GM12878 (cell line): ENCODE results near the gene CLCN2. TPM values are rescaled to one million over a fixed set of nuclear protein-coding genes. Genes with fewer than 3 reads are reported as not detected.

Experiments
- ATAC-seq: fragments of 200-7000 bp; cut with Tn5 transposase; 3 replicates; pipeline ENCODE4 v1.9.1; 2020; ENCODE audit warnings: mild to moderate bottlenecking, moderate library complexity
- BruUV-seq: library from RNA; stranded (reverse); fragments of 400-500 nt; replicated peaks from 2 replicates; lab custom pipeline; 2021; lab: Mats Ljungman, UMichigan
- CTCF ChIA-PET: fragments of 300-600 bp; sonication (Branson Sonifier 250); formaldehyde crosslinking; extraction: SDS; loops from one replicate; lab custom pipeline; 2021; ENCODE audit warnings: inconsistent platforms; lab: Yijun Ruan, JAX
- POLR2A ChIA-PET: fragments of 350-600 bp; formaldehyde crosslinking; extraction: SDS; loops from one replicate; lab custom pipeline; 2021; ENCODE audit warnings: inconsistent platforms; lab: Charles Lee
- RAD21 ChIA-PET: fragments of 300-600 bp; sonication (Branson Sonifier 250); formaldehyde crosslinking; loops from one replicate; lab custom pipeline; 2023; ENCODE audit warnings: antibody characterized with exemption; ENCODE audit not compliant: unreplicated experiment; lab: Charles Lee
- SMC1A ChIA-PET: fragments of 300-600 bp; sonication (Branson Sonifier 250); formaldehyde crosslinking; loops from one replicate; lab custom pipeline; 2023; ENCODE audit not compliant: unreplicated experiment, uncharacterized antibody; lab: Charles Lee
- DNase-seq: peaks from one replicate; pipeline ENCODE4 v3.0.0-alpha.2; 2011; ENCODE audit warnings: low read depth, low spot score
- FAIRE-seq: peaks from 3 replicates; lab custom pipeline; 2011; peaks lifted over from hg19 to GRCh38; lab: Jason Lieb, UNC
- H2AFZ ChIP-seq: 2 replicates; pipeline ENCODE4 v1.6.0; 2011; ENCODE audit warnings: low read depth, low read length, control low read depth; ENCODE audit not compliant: control insufficient read depth
- H3K27ac ChIP-seq: 2 replicates; pipeline ENCODE4 v1.5.1; 2011; ENCODE audit warnings: control low read depth; ENCODE audit not compliant: control insufficient read depth, insufficient read depth
- H3K27me3 ChIP-seq, 2 experiments: replicated peaks in 1 of 2; 2 replicates each; pipeline versions ENCODE4 v1.6.0 to v1.6.1; 2011; ENCODE audit warnings: low read length in 1 of 2; ENCODE audit not compliant: control insufficient read depth in 2 of 2, insufficient read depth in 2 of 2
- H3K36me3 ChIP-seq, 2 experiments: 2 replicates each; pipeline ENCODE4 v1.5.1; 2011; ENCODE audit warnings: low read length in 1 of 2; ENCODE audit not compliant: control insufficient read depth in 2 of 2, insufficient read depth in 2 of 2
- H3K4me1 ChIP-seq: 2 replicates; pipeline ENCODE4 v1.6.1; 2011; ENCODE audit warnings: mild to moderate bottlenecking, low read length, moderate library complexity, mixed read lengths; ENCODE audit not compliant: control insufficient read depth, insufficient read depth
- H3K4me2 ChIP-seq: 2 replicates; pipeline ENCODE4 v1.6.0; 2011; ENCODE audit warnings: control low read depth; ENCODE audit not compliant: control insufficient read depth, insufficient read depth
- H3K4me3 ChIP-seq: fragments of 200-600 bp; sonication (generic); 2 replicates; pipeline ENCODE4 v1.5.1; 2016
- H3K79me2 ChIP-seq: 2 replicates; pipeline ENCODE4 v1.6.0; 2011; ENCODE audit warnings: low read length; ENCODE audit not compliant: control insufficient read depth, insufficient read depth
- H3K9ac ChIP-seq: 2 replicates; pipeline ENCODE4 v1.8.0; 2011; ENCODE audit warnings: low read length, control low read depth, mixed read lengths; ENCODE audit not compliant: control insufficient read depth, insufficient read depth
- H3K9me3 ChIP-seq: replicated peaks from 3 replicates; pipeline ENCODE4 v1.5.1; 2011; ENCODE audit warnings: mild to moderate bottlenecking, low read length; ENCODE audit not compliant: control insufficient read depth, insufficient read depth
- H4K20me1 ChIP-seq: 2 replicates; pipeline ENCODE4 v1.6.0; 2011; ENCODE audit not compliant: control insufficient read depth, insufficient read depth
- ASH2L ChIP-seq: fragments of 300-600, 200-600 bp; sonication (generic); IDR thresholded peaks from 2 replicates; pipeline ENCODE4 v1.6.1; 2017; ENCODE audit warnings: low read depth, mild to moderate bottlenecking, borderline replicate concordance
- GABPA ChIP-seq: IDR thresholded peaks from 2 replicates; pipeline ENCODE4 v1.6.1; 2014; ENCODE audit warnings: antibody characterized with exemption, low read depth, mild to moderate bottlenecking, inconsistent platforms
- MEF2B ChIP-seq: fragments of 450-650 bp; IDR thresholded peaks from 2 replicates; pipeline ENCODE4 v1.6.1; 2018; ENCODE audit warnings: mild to moderate bottlenecking, moderate library complexity; ENCODE audit not compliant: partially characterized antibody, poor library complexity, severe bottlenecking
- POLR2AphosphoS5 ChIP-seq: IDR thresholded peaks from 2 replicates; pipeline ENCODE4 v1.6.1; 2011; ENCODE audit warnings: mild to moderate bottlenecking, low read length, inconsistent platforms
- ZBED1 ChIP-seq: IDR thresholded peaks from 2 replicates; pipeline ENCODE4 v1.6.1; 2016; ENCODE audit warnings: borderline replicate concordance
- WGBS: methylation state at CpG from one replicate; pipeline ENCODE4 v1.1.6; 2016; ENCODE audit warnings: low lambda C conversion rate; ENCODE audit not compliant: insufficient replicate concordance, insufficient coverage; ENCODE audit errors: missing lambda C conversion rate; 5-methylcytosine and 5-hydroxymethylcytosine counted together
- in situ Hi-C: fragments of 300-500 bp; cut with MboI; formaldehyde crosslinking; loops from 9 replicates; pipeline ENCODE4 v1.14.3; 2018; ENCODE audit warnings: mixed read lengths
- intact Hi-C: fragments of 100-400 bp; cut with micrococcal nuclease; formaldehyde crosslinking; loops from one replicate; pipeline ENCODE4 v1.14.2; 2022; ENCODE audit not compliant: unreplicated experiment
- polyA plus RNA-seq, 11 experiments: library from polyadenylated mRNA; depleted of rRNA in 4 of 11; unstranded in 6 of 11; stranded (reverse) in 5 of 11; fragments of >200 nt; fragmentation: Nextera tagmentation in 4 of 11; fragmentation: Illumina TruSeq in 1 of 11; extraction: Ambion mirVana in 4 of 11; extraction: Trizol in 1 of 11; gene quantifications; 1 replicate in 1 of 11; 2 replicates in 10 of 11; pipeline versions ENCODE4 v1.2.1 to v1.2.3, GENCODE V29; 2011 to 2016; ENCODE audit warnings: inconsistent platforms in 2 of 11, missing spikeins in 2 of 11, low read depth in 1 of 11
- total RNA-seq, 4 experiments: library from RNA; depleted of rRNA in 3 of 4; stranded (reverse); fragments of >200 nt in 3 of 4; fragmentation: Illumina TruSeq in 1 of 4; extraction: Trizol in 1 of 4; gene quantifications; 2 replicates each; pipeline versions ENCODE4 v1.2.1 to v1.2.3, GENCODE V29; 2013 to 2021

Gene CLCN2
- total and polyA plus RNA-seq, 10 of the 15 experiments (the other 5 are each of a cell fraction or from before 2014, with no cell fraction given): 0.13 to 2.6 (median 0.85) TPM; not detected in 1

GRCh38 chr3:184325715-184326369, 35.6 kb downstream of the CLCN2 start:
- TF ChIP-seq POLR2AphosphoS5 (0 out of 2 replicates have a peak, but pooled peaks have one; percentile 18), ZBED1 (0 out of 2 replicates have a peak, but pooled peaks have one; percentile 19), MEF2B (no peak)
- Histone ChIP-seq H3K27me3 (no peaks in the 10 kb centered on the region), H4K20me1 (no peaks in the 10 kb centered on the region; the same call in none of the 2 replicates), H3K9ac (no peak overlapping the region), H3K79me2 (no peaks in the 10 kb centered on the region; the same call in 1 of the 2 replicates), H3K9me3 (no peaks in the 10 kb centered on the region), H2AFZ (no peak overlapping the region), H3K4me3 (no peak overlapping the region), H3K36me3 (peaks cover 60 to 77% of the 10 kb centered on the region in 2 experiments), H3K27ac (no peak overlapping the region), H3K4me1 (no peaks in the 10 kb centered on the region), H3K4me2 (no peak overlapping the region)
- ChIA-PET POLR2A (interaction anchor here (0.7 kb wide), 1 partner anchor 139 kb away, joined by 3 read pairs; no protein-coding TSS in a partner anchor), SMC1A (interaction anchor here (1.9 kb wide), 1 partner anchor 9 kb away, joined by 4 read pairs; no protein-coding TSS in a partner anchor), CTCF (interaction anchor here (1.8 kb wide), 1 partner anchor 28 kb away, joined by 6 read pairs; no protein-coding TSS in a partner anchor), RAD21 (no interaction called here)
- BruUV-seq: no TSS peak
- 98% methylated on average over 5 of the region's 6 CpGs for WGBS
- in situ Hi-C loops: no loop called here
- intact Hi-C loops: no loop called here
- no peak for ATAC-seq
- no peak for DNase-seq
- FAIRE-seq: no peak

GRCh38 chr3:184325269-184325668, 36.1 kb downstream of the CLCN2 start:
- ChIA-PET POLR2A (interaction anchor here (0.7 kb wide), 1 partner anchor 138 kb away, joined by 3 read pairs; no protein-coding TSS in a partner anchor), RAD21 (no interaction called here), SMC1A (no interaction called here), CTCF (interaction anchor here (1.8 kb wide), 1 partner anchor 29 kb away, joined by 6 read pairs; no protein-coding TSS in a partner anchor)
- FAIRE-seq (no peak), DNase-seq (no peak), ATAC-seq (no peak)
- Histone ChIP-seq H3K9me3 (no peaks in the 10 kb centered on the region), H2AFZ (no peak overlapping the region), H4K20me1 (no peaks in the 10 kb centered on the region; the same call in none of the 2 replicates), H3K9ac (no peak overlapping the region), H3K27ac (no peak overlapping the region), H3K4me1 (no peaks in the 10 kb centered on the region; the same call in 1 of the 2 replicates), H3K79me2 (peaks cover 5% of the 10 kb centered on the region), H3K36me3 (peaks cover 66 to 79% of the 10 kb centered on the region in 2 experiments), H3K4me3 (no peak overlapping the region), H3K4me2 (no peak overlapping the region), H3K27me3 (no peaks in the 10 kb centered on the region)
- BruUV-seq: TSS peak; percentile 3
- TF ChIP-seq GABPA: no peak
- peak; percentile 15; the same call in 1 of the 2 replicates for TF ChIP-seq POLR2AphosphoS5
- no peak for TF ChIP-seq ASH2L
- 98% methylated on average over 12 of the region's 13 CpGs for WGBS
- in situ Hi-C loops: no loop called here
- intact Hi-C loops: no loop called here
